ENCODE data around the gene TACC2. TPM values are rescaled to one million over a fixed set of nuclear protein-coding genes. Genes with fewer than 3 reads are reported as not detected.
A peak's percentile ranks its signal among the peaks of the same experiment; 100 is the strongest.

Gene TACC2
- total RNA-seq, 2 donors from 2014 or later: 210 to 237 TPM

DNA sequence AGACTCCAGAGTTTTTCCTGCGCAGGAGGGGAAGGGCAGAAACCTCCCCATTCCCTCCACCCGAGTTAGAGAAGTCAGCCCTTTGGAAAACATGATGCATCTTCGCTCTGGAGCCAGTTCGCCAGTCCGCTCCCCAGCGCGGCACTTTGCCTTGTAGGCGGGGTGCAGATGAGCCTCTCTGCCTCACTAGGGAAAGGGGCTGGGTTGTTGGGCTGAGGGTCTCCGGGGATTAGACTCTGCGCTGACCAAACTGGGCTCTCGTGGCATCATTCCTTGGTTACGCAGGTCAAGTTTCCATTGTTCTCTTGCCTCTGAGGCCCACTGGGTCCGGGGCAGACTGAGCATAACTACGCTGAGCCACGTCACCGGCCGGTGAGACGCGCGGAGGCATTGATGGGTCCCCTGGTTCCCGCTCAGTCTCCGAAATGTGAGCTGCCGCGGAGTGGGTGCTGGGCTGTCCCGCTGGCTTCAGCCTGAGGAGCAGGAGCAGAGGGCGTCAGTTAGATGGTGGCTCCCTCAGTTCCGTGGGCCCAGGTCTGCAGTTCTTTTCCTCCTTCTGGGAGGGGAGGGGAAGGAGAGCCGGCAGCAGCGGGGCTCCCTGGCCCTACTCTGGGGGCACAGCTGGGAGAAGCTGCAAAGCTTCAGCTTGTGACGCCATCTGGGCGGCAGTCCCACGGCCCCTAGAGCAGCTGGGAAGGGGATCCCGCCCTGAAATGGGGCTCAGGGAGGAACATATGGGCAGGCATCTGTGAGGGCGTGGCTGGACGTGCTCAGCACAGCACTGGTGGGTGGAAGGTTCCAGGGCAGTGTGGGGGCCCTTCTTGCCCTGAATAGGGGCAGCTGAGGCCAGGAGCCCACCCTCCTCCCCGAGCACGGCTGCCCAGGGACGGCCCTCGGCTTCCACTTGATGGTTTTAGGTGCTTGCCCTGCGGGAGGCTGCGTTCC, 160.9 kb downstream of the TACC2 start:
- intact Hi-C loops (cut with DNase I): loop anchor here in 1 of 2 donors (10.0 kb wide), 1 partner anchor 85 kb away; no protein-coding TSS in a partner anchor
- DNase-seq: peak; percentile 82
- ATAC-seq: peak; percentile 8 to 44

DNA sequence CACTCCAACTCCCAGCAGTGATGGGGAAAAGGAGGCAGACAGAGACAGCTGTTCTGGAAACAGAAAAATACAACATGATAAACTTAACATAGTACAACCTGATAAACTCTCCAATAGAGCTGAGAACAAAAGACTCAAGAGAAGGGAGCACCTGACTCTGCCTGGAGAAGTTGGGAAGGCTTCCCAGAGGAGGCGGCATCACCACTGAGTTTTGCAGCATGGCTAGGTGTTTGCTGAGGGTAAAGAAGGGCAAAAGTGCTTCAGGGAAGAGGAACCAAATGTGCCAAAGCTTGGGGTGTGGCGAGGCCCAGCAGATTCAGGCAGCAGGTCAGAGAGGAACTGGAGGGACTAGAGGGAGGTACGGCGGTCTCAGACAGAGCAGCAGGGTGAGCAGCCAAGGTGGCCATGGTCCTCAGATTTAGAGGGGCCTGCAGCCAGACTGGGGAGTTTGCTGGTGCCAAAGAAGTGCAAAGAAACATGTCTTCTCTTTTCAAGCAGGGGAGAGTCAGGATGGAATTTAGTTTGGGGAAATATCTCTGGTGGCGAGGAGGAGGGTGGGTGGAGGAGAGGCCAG, 162.2 kb downstream of the TACC2 start:
- DNase-seq: no peak
- intact Hi-C loops (cut with DNase I): no loop called here
- ATAC-seq: no peak

DNA sequence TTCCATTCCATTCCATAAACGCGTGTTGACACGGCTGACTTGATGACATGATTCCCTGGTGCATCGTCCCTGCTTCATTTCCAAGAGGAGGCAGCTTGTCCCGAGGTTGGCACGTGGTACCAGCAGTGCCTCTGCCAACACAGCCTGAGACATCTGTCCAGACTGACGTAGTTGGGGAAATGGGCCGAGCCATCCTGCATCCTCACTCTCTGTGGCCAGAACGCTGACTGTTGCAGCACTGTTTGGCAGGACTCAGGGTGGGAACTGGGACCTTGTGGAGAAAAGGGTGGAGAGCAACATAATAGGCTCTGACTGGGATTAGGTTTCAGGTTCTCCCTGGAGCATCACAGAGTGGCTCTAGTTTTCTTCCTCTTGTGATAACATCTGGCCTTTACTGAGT, 163.6 kb downstream of the TACC2 start:
- intact Hi-C loops (cut with DNase I): no loop called here
- peak; percentile 63 to 73 for ATAC-seq
- peak; percentile 91 for DNase-seq

DNA sequence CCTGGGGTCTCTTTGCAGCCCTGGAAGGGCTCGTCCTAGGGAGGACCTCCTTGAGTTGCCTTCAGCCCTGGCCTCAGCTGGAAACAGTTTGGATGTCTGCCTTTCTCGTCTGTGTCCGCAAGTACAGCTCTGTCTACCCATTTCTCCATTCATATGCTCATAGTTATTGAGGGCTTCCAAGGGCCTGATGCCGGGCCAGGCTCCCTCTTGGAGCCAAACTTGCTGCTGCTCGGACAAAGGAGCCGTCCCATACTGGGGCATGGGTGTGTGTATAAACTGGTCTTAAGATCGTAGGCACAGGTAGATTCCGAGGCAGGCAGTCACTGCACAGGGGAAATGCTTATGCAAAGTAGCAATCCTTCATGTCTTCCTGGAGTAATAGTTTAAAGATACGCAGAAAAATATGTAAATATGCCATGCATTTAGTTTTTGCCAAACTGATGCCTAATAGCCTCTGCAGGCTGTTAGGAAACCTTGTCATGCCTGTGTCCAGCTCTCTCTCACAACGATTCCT, 165.1 kb downstream of the TACC2 start:
- ATAC-seq (no peak), DNase-seq (no peak)
- intact Hi-C loops (cut with DNase I): no loop called here

DNA sequence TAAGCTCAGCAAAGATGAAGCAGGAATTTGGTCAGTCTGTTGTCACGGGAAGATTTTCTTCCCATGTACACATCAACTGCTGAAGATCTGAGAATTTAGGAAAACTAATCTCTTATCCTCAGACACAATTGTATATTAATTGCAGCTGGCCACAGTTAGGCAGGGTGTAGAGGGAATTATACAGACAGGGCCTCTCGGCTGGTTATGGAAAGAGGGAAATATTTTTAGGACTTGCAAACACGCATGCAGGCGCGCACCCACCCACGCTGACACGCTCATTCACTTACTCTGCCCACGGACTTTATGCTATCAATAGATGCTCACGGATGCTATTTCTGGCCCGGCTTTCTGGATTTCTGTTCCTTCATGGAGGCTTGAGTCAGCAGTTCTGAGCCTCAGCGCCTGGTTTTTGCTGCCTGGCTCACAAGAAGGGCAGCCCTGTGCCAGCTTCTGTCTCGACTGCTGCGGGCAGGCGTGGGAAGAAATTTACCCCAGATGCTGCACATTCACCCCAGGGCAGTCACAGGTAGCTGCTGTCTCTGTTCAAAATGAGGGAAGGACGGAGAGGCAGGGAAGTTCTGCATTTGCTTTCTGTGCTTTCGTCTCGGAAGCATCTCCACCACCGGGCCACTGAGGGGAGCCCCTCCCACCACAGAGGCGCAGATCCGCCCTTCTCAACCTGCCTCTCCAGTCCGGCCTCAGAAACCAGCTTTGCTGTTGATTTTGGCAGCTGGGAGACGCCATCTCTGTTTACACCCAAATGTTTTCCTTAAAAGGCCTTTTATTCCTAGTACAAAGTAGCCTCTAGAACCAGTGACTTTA, 165.8 kb downstream of the TACC2 start:
- peak; percentile 27 to 57 for ATAC-seq
- intact Hi-C loops (cut with DNase I): no loop called here
- peak; percentile 73 for DNase-seq

DNA sequence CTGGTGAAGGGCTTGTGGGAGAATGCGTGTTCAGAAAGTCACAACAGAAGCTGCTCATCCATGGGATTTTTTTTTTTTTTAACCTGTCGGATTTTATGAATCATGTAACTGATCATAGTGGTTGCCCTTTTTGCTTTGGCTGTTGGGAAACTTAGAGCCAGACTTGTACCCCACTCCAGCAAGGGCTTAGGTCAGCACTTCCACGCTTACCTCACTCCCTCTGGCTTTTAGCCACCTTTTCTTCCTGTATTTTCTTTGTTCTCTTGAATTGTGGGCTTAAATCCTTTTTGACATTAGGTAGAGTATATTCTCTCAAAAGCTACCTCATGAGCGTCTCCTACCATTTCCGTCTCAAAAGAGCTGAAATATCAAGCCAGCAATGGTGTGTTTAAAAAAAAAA, 168.5 kb downstream of the TACC2 start:
- intact Hi-C loops (cut with DNase I): no loop called here
- DNase-seq (no peak), ATAC-seq (no peak)

DNA sequence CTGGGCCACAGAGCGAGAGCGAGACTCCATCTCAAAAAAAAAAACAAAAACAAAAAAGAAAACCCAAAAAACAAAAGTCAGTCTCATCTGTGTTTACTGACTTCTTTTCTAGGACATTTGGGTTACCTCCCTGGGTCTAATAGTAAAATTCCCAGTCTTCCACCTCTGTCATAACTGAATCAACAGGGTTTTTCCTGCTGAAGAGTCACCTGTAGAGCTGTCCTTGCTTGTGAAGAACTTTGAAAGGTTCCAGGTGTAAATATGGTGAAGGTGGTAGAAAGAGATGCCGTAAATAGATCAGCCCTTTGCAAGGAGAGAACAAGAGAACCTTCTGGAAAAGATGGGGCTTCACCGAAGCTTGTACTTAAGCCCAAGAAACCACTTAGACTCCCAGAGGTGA, 169.4 kb downstream of the TACC2 start:
- ATAC-seq (no peak), DNase-seq (no peak)
- intact Hi-C loops (cut with DNase I): no loop called here

DNA sequence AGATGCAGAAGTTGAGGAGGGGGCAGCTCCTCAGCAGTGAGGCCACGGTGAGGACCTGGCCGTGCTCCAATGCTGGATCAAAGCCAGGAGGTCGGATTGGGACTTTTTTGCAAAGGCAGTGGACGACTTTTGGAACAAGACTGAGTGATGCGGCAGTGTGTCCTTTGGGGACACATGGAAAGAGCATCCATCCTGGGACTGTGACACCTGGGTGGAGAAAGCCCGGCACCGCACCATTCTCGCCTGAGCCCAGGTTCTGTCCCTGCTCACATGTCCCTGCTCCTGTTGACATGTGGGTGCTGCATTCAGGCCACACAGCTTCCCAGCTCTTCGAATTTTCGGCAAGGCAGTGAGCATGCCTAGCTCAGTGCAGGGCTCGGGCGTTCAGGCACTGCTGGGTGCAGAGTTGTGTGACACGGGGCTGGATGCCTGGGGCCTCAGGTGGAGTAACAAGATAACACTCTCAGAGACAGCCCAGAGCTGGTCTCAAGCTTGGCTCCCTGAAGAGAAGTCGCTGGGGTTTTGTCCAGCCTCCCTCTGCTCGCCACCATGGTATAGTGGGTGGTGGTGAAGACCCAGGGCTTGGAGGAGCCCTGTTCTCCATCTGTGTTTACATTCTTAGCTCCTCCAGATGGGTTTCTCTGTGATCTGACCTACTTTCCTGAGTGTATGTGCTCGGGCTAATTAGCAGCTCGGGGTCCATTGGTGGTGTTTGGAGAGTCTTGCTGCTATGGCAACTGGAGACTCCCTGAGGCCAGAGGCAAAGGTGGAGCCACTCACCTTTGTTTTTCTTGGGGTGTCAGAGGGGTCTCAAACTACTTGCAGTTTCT, 170.4 kb downstream of the TACC2 start:
- intact Hi-C loops (cut with DNase I): no loop called here
- DNase-seq (no peak), ATAC-seq (no peak)

DNA sequence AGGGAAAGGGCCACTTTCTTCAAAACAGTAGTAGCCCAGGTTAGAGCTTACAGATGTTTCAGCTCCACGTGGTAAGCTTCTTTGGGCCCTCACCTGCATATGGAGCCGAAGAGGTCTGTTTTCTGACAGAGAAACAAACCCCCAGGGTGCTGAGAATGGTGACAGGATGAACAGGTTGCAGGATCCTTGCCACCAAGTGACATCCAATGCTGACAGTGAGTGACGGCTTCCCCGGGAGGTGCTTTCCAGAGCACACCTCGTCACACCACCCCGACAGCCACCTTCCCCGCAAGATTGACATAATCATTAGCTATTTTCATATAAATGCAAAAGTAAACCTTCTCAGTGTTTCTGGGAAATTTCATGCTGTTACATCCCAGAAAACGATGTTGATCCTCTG, 172.8 kb downstream of the TACC2 start:
- ATAC-seq: no peak
- DNase-seq: no peak
- intact Hi-C loops (cut with DNase I): no loop called here

DNA sequence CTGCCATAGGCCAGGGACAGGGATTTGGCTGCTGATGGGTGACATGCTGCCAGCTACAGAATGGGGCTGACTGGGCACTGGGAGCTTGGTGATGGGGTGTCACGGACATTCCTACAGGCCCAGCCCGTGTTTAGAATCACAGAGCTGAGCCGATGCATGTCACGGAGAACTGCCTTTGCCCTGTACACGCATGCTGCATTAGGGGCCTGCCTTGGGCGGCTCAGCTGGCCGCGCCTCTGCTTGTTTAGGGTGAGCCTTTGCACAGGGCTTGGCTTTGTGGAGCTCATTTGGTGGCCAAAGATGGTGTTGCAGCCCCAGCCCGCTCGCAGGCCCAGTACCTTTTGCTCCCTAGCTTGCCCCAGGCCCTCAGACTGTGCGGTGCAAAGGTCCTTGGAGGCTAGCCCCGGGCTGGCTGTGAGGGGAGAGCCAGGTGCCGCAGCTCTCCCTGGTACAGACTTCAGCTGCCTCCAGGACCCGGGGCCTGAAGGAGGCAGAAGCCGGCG, 173.8 kb downstream of the TACC2 start:
- DNase-seq: no peak
- intact Hi-C loops (cut with DNase I): no loop called here
- ATAC-seq: peak; percentile 32 to 72

DNA sequence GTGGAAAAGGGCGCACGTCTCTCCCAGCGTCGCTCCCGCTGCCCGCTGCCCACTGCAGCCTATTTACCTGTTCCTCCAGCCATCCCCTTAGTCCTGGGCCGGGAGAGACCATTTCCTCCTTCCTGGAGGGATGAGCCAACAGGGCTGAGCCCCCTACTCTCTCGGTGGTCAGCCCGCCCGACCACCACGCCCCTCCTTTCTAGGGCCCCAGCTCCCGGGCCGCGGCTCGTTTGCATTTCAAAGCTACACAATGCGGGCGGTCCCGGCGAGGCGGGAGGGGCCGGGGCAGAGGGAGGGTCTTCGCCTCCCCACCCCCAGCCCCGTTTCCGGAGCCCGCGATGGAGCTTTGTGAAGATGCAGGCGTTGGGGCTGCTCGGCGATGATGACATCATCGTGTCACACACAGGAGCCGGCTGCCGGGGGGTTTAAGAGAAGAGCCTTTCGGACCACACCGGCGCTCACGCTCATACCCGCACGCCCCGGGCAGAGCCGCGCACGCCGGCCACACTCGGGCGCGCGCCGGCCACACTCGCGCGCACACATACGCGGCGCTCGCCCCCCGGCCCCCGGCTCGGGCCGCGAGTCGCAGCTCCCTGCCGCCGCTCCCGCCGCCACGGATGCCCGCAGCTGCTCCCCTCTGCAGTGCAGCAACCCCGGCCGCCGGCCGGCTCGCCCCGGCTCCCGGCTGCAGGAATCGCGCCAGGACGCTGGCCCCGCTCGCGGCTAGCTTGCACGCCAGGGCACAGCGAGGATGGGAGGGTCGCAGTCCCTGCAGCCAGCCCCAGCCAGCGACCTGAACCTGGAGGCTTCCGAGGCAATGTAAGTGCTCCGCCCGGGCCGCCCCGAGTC, 174.4 kb downstream of the TACC2 start:
- DNase-seq: no peak
- ATAC-seq: peak; percentile 18 to 19
- intact Hi-C loops (cut with DNase I): no loop called here

DNA sequence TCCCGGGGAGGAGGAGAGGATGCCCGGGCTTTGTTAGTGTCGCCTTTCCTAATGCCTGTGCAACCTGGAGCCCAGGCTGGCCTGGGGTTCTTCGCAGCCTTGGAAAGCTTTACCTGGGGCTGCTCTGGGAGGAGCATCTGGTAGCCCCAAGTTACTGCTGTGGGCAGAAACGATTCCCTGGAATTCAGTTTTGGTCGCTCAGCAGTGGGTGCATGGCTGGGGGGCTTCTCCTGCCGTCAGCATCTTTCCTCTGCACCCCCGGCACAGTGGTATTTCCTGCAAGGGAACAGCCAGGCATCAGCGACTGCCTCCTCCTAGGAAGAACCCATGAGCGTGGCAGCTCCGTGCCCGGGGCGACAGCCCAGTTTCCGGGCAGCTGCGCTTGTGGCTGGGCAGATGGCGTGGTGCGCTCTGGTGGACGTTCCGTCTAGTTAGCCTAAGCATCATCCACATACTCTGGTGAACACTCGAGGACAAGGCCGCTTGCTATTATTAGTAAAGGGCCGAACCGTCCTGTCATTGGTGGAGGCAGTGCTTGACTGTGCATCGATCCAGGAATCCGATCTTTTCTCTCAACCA, 175.1 kb downstream of the TACC2 start:
- ATAC-seq (peak; percentile 13 to 32), DNase-seq (no peak)
- intact Hi-C loops (cut with DNase I): no loop called here

DNA sequence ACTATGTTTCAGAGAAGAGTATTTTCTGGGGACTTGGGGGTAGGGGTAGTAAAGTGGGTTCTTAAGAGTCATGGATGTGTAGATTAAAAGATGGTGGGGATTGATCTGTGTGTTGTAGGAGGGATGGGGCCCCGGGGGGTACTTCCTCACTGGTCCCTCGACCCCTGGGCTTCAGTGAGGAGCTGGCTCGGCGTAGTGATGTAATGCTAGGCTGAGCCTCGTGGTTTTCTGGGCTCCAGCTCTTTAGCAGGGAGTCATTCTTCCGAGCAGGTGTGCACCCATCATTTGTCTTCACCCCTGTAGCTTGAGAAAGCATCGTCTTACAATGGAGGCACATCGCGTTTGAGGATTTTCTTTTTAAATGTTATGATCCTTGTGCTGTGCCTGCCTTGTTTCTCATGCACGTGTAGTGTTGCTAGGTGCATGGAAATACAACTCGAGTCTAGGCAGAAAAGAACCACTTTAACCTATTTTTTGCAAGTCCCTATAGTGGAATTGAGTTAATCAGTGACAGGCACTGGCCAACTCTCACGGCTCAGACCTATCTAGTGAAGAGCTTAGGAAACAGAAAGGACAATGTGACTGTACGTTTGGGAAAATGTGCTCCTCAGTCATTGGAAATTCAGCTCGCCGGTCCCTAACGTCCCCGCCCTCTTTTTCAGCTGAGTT, 176.0 kb downstream of the TACC2 start:
- no peak for ATAC-seq
- DNase-seq: no peak

DNA sequence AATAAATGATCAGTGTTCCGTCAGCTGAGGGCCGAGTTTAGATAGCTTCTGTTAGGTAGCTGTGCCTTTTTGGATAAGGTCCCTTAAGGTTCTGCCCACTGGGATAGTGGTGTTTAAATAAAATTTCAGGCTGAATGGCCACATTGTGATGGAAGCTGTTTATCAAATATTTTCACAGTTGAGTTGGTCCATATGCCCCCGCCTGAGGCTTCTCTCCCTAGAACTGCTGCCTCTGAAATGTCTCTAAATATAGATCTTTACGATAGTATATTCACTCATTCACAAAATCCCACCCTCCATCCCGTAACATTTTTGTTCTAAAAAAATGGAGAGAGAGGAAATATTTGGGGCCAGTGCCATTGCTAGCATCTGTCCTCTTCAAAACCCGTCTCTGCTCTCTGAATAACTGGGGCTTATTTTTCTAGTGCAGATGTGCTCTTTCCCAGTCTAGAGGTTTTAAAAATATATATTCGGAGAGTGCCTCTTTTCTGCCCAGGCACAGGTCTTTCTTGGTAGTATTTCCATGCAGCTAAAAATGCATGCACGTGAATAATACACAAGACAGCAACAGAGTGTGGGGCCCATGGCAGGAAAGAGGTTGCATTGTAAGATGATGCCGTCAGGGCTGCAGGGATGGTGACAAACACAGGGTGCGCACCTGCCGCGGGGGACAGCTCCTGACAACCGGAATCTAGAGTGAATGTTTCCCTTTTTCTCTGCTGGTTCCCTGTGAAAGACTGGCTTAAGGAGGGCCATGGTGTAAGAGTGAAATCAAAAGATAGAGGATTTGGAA, 176.7 kb downstream of the TACC2 start:
- ATAC-seq (no peak), DNase-seq (no peak)
- intact Hi-C loops (cut with DNase I): no loop called here

More for the DNA sequence above, 176.0 kb downstream of the TACC2 start:
- intact Hi-C loops (cut with DNase I): no loop called here

DNA sequence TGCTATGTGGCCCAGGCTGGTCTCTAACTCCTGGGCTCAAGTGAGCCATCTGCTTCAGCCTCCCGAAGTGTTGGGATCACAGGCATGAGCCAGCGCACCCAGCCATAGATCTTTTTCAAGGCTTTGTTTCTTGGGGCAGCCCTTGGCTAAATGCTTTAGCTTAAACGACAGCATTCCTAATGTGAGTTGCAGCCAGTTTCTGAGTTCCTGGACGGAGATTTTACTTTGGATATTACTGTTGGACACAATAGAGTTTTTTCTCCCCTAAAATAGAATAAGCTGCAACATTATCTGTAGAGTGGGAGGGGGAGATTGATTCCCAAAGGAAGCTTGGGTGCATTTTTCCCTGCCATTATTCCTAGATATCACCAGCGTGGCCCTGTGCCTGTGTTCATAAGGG, 179.1 kb downstream of the TACC2 start:
- no peak for DNase-seq
- intact Hi-C loops (cut with DNase I): no loop called here
- no peak for ATAC-seq

All from left cardiac atrium (tissue), 4 donors.